GM12801 (cell line): Measurements from ENCODE around the gene RBM34.

Experiments used
- CTCF ChIP-seq: IDR thresholded peaks from one replicate; pipeline ENCODE4 v1.5.1; 2011; ENCODE audit warnings: control low read depth; ENCODE audit not compliant: insufficient read length; ENCODE audit errors: extremely low read depth

RBM34 gene

DNA sequence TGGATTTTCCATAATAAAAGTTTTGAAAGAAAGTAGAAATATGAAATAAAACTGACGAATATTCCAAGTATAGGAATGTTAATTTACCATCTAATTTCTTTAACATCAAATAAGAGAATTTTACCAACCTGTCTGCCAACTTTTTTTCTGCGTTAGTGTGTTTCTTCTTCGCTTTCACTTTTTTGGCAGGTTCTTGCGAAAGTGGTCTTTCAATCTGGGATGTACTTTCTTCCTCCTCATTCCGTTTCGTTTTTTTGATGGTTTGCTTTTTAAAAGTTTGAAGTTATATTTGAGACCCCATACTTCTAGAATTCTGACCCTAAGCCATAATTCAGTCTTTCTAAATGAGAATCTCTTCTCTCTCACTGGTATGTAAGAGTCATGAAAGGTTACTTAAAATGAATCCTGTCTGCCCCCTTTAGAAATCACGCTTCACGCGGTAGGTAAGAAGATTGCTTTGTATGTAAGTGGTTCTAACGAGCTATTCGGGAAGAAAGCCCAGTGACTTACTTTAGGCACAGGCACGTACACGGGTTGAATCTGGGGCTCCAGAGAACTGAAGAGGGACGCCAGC, 580 bp downstream of the RBM34 start:
- TF ChIP-seq CTCF: no peak

DNA sequence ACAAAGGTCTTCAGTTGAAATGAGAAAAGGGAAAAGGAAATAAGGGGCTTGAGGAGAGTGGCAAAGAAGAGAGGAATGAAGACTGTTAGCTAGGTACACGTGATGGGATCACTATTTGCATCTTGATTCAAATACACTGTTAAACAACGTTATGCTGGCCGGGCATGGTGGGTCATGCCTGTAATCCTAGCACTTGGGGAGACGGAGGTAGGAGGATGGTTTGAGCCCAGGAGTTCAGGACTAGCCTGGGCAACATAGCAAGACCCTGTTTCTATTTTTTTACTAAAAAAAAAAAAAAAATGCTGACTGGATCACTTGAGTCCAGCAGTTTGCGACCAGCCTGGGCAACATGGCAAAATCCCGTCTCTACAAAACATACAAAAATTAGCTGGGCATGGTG, 2.4 kb downstream of the RBM34 start:
- no peak for TF ChIP-seq CTCF

DNA sequence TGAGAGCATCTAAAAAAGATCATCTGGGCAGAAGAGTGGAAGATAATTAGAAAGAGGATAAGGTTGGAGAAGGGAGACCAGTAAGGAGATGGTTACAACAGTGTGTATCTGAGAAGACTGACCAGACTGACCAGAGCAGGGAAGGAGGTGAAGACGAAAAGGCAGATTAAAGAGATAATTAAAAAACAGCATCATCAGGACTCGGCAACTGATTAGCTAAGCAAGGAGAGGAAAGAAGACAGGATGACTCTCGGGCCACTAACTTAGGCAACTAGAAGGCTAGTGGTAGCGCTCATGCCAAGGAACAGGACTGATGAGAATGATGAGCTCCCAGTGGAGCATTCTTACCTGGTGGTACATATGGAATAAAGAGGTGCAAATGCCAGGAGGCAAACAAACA, 3.9 kb downstream of the RBM34 start:
- TF ChIP-seq CTCF: no peak

GRCh38 chr1:235156740-235157139, 4.3 kb downstream of the RBM34 start:
- TF ChIP-seq CTCF: no peak

DNA sequence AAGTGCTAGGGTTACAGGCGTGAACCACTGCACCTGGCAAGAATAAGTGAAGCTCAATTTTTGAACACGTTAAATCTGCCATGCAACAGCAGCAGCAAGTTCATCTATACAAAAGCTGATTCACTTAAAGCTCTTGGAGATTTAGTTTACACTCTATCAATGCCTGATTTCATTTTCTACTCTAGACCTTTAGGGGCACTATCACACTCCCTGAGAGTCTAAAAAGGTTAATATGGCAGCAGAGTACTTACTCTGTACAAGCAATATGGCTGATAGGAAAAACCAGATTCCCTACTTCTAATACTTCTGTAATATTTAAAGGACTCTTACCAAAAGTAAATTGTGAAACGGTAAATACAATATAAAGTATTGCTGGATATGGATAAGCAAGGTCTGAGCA, 4.8 kb downstream of the RBM34 start:
- no peak for TF ChIP-seq CTCF

- no peak for TF ChIP-seq CTCF
Observed at GRCh38 chr1:235152235-235152634, 8.8 kb downstream of the RBM34 start.

DNA sequence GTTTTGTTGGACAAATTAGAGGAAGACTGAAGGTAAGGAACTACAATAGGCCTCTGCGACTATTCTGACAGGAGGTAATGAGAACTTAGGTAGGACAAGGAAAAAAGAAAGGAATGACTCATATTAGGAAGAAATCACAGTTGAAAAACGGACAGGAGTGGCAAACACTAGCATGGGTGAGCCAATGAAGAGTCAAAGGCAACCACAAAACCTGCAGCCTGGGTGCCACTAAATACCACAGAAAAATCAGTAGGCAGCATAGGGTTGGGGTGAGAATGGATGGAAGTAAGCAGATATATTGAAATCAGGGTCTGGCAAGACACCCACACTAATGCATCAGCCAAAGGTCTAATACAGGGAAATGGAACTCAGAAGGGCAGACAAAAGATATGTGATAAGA, 10.0 kb downstream of the RBM34 start:
- no peak for TF ChIP-seq CTCF

DNA sequence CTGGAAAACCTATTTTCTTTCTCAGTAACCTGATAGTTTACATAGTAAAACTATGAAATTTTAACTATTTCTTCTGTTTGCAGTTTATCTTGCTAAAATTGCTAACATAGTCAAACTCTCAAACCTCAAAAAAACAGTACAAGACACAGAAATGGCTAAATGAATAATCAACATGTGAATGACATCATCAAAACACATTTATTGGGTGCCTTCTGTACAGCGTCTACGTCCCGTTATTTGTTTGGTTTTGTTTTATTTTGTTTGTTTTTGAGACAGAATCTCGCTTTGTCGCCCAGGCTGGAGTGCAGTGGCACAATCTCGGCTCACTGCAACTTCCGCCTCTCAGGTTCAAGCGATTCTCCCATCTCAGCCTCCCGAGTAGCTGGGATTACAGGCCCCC, 11.2 kb downstream of the RBM34 start:
- TF ChIP-seq CTCF: no peak
